AG04449 (cell line): ENCODE data around the gene MELK.

Experiments used
- CTCF ChIA-PET: fragments of 350-600 bp; formaldehyde crosslinking; extraction: SDS; loops from one replicate; lab custom pipeline; 2021; ENCODE audit warnings: antibody characterized with exemption; lab: Yijun Ruan, JAX
- POLR2A ChIA-PET: fragments of 400-600, 350-600 bp; formaldehyde crosslinking; extraction: SDS; loops from one replicate; lab custom pipeline; 2020; ENCODE audit warnings: antibody characterized with exemption, inconsistent platforms; lab: Yijun Ruan, JAX
- DNase-seq: peaks from one replicate; pipeline ENCODE4 v3.0.0-alpha.2; 2010; ENCODE audit warnings: low read depth, low spot score
- H3K4me3 ChIP-seq: 2 replicates; pipeline ENCODE4 v1.5.1; 2011; ENCODE audit warnings: low read depth, mild to moderate bottlenecking, control low read depth, low read length
- TF ChIP-seq, protein P1 (sequence below): IDR thresholded peaks from one replicate; pipeline ENCODE4 v1.5.1; 2011; ENCODE audit warnings: mild to moderate bottlenecking, moderate library complexity, low read length, control low read depth, inconsistent platforms; ENCODE audit not compliant: insufficient read depth; ENCODE audit errors: missing control alignments

MELK gene

DNA sequence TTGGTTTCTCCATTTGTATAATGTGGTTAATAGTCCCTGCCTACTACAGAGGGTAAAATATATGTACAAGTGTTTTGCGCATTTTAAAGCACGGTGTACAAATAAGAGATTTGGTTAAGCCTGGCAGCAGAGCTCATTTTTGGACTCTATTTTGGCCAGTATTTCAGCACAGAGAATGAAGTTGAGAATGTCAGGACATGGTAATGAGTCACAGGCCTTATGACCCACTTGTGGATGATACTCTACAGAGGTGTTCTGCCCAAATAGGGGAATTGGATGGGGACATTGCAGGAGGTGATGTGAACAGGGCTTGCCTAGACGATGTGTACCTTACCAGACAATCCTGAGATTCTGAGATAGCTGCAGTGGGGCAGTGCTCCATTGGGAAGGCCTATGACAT is 50.6 kb downstream of the MELK start:
- no peak overlapping the region for H3K4me3 ChIP-seq
- no peak for DNase-seq
- ChIA-PET POLR2A (no interaction called here), CTCF (interaction anchor here (1.1 to 2.6 kb wide), 2 partner anchors 10 to 13 kb away, joined by 3 to 18 read pairs; no protein-coding TSS in a partner anchor)
- TF ChIP-seq, protein P1, sequence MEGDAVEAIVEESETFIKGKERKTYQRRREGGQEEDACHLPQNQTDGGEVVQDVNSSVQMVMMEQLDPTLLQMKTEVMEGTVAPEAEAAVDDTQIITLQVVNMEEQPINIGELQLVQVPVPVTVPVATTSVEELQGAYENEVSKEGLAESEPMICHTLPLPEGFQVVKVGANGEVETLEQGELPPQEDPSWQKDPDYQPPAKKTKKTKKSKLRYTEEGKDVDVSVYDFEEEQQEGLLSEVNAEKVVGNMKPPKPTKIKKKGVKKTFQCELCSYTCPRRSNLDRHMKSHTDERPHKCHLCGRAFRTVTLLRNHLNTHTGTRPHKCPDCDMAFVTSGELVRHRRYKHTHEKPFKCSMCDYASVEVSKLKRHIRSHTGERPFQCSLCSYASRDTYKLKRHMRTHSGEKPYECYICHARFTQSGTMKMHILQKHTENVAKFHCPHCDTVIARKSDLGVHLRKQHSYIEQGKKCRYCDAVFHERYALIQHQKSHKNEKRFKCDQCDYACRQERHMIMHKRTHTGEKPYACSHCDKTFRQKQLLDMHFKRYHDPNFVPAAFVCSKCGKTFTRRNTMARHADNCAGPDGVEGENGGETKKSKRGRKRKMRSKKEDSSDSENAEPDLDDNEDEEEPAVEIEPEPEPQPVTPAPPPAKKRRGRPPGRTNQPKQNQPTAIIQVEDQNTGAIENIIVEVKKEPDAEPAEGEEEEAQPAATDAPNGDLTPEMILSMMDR: no peak

DNA sequence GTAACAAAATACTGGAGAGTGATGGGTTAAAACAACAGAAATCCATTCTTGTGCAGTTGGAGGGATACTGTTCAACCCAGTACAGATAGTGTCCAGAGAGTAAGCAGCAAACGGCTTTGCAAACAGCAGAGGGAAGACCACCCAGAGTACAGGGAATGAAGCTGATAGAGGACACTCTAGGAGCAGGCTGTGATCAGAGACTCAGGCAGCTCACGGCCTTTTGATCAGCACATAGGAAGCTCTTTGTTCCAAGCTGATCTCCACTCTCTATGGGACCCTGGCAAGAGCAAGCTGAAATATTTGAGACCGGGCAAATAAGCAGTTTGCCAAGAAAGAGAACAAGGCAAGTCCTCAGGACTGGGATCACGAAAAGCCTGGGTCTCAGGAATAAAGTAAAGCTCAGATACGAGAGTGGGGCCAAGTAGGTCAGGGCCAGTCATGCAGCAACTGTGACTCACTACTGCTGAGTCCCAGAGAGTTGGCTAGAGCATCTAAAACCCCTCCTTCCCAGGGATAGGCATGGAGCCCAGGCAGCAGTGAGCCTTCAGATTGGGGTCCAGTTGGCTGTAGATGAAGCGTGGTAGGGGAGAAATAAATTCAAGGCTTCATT is 52.4 kb downstream of the MELK start:
- ChIA-PET POLR2A (no interaction called here), CTCF (interaction anchor here (1.5 to 2.6 kb wide), 2 partner anchors 8 to 104 kb away, joined by 5 to 18 read pairs; no protein-coding TSS in a partner anchor)
- TF ChIP-seq, protein P1: no peak
- H3K4me3 ChIP-seq: no peak overlapping the region
- DNase-seq: peak; percentile 10

DNA sequence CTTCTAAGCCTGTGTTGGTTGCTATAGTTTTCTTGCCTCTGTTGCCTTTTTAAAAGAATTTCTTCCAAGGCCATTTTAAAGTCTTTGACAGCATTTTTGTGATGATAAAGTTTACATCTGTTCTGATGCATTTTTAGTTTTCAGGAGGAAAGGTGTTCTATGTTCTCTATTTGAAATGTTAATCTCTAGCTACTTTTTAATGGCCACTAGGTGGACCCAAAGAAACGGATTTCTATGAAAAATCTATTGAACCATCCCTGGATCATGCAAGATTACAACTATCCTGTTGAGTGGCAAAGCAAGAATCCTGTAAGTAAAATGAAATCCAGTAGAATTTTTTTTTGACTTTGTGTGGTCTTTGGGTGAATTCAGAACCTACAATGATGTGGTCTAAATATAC is 60.2 kb downstream of the MELK start:
- CTCF ChIA-PET: interaction anchor here (0.8 to 4.6 kb wide), 21 partner anchors 9 to 275 kb away, joined by 3 to 51 read pairs (median 4); no protein-coding TSS in a partner anchor
- POLR2A ChIA-PET: no interaction called here
- DNase-seq: no peak
- no peak overlapping the region for H3K4me3 ChIP-seq
- TF ChIP-seq, protein P1: peak; percentile 31

DNA sequence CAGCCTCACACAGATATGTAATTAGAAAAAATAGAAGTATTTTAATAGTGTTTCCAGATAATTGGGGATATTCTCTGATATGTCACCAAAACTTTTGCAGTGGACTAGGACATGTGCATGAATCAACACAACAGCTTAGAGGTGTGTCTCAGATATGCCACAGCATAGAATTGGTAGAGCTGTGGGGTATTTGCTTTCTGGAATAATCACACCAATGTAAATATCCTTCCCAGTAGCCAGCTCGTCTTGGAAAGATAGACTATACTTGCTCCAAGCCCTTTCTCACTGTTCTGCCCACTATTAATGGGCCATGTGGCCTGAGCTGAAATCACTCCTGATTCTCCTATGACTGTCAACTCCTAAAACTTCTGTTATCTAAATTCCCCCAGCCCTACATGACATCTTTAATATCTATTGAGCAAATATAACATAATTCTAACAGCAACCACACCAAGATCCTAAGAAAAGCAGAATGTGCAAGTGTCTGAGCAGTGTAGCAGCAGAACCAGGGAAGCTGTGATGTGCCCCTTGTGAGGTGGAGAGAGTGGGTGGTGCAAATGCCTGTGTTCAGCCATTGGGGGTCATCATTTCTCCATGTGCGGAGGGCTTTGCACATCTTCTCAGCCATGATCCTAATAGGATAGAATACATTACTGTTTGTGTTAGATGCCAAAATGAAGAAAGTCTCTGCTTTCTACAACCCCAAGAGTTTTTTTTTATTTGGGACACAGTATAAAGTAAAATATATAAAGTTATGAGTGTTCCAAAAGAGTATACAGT is 65.0 kb downstream of the MELK start:
- TF ChIP-seq, protein P1: no peak
- no peak overlapping the region for H3K4me3 ChIP-seq
- no peak for DNase-seq
- ChIA-PET POLR2A (no interaction called here), CTCF (interaction anchor here (2.0 kb wide), 2 partner anchors 91 to 231 kb away, joined by 6 to 7 read pairs; no protein-coding TSS in a partner anchor)

DNA sequence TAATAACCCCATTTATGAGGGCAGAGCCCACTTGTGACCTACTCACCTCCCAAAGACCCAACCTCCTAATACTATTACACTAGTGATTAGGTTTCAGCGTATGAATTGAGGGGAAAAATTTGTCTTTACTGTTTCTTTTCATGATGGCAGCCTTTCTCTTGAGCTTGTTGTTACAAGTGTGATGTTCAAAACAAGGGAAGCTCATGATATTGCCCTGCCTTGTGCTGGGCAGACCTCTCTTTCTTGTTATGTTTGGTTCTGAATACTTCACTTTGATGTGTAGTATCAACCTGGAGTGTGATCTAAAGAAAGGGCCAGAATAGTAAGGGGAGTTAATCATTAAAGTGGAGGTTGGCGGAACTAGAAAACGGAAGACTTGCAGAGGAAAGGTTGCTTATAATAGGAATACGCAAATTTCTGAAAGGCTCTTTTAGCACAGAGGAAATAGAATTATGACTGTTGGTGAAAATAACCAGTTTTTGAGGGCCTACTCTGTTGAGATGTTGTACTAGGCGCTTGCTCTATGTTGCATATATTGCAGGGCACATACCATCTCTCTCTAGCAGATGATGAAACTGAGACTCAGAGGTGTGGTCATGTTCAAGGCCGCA is 68.2 kb downstream of the MELK start:
- no peak for DNase-seq
- H3K4me3 ChIP-seq: no peak overlapping the region
- ChIA-PET POLR2A (no interaction called here), CTCF (no interaction called here)
- TF ChIP-seq, protein P1: no peak

DNA sequence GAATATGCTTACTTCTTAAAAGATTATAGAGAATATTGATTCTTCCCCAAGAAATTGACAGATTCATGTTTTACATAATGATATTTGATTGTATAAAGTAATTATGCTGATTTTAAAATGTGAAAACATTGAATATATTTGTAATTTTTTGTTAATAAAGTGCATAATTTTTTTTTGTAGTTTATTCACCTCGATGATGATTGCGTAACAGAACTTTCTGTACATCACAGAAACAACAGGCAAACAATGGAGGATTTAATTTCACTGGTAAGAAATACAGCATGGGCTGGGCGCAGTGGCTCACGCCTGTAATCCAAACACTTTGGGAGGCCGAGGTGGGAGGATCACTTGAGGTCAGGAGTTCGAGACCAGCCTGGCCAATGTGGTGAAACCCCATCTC is 70.1 kb downstream of the MELK start:
- no peak for DNase-seq
- POLR2A ChIA-PET: no interaction called here
- no peak overlapping the region for H3K4me3 ChIP-seq
- CTCF ChIA-PET: no interaction called here
- TF ChIP-seq, protein P1: no peak
